HEK293 (cell line): ENCODE results near the gene ARF3.
A peak's percentile ranks its signal among the peaks of the same experiment; 100 is the strongest.

Experiments
- CTCF ChIA-PET: fragments of 350-600 bp; formaldehyde crosslinking; extraction: SDS; loops from one replicate; lab custom pipeline; 2021; ENCODE audit warnings: antibody characterized with exemption; lab: Yijun Ruan, JAX
- POLR2A ChIA-PET: fragments of 300-600 bp; formaldehyde crosslinking; extraction: SDS; loops from one replicate; lab custom pipeline; 2020; ENCODE audit warnings: antibody characterized with exemption, inconsistent platforms; lab: Yijun Ruan, JAX
- H3K27ac ChIP-seq: fragments of 200-500 bp; sonication (Bioruptor generic); 2 replicates; pipeline ENCODE4 v1.5.1; 2014; ENCODE audit warnings: low read depth, low read length, control low read depth, inconsistent platforms; ENCODE audit errors: extremely low read depth
- H3K36me3 ChIP-seq, 2 experiments: fragments of 200-500 bp in 1 of 2; sonication (Bioruptor generic) in 1 of 2; 1 replicate in 1 of 2; 2 replicates in 1 of 2; pipeline ENCODE4 v1.5.1; 2014 to 2017; ENCODE audit warnings: inconsistent platforms in 2 of 2, low read length in 2 of 2; ENCODE audit not compliant: control insufficient read depth in 2 of 2, insufficient read depth in 1 of 2
- H3K4me1 ChIP-seq: fragments of 200-500 bp; sonication (Bioruptor generic); 2 replicates; pipeline ENCODE4 v1.5.1; 2014; ENCODE audit warnings: mild to moderate bottlenecking, low read length, inconsistent platforms; ENCODE audit not compliant: control insufficient read depth, insufficient read depth
- H3K4me3 ChIP-seq: 2 replicates; pipeline ENCODE4 v1.5.1; 2011; ENCODE audit warnings: low read depth, mild to moderate bottlenecking, control low read depth, low read length, moderate library complexity
- H3K9me3 ChIP-seq: fragments of 200-500 bp; sonication (Bioruptor generic); 2 replicates; pipeline ENCODE4 v1.5.1; 2014; ENCODE audit warnings: low read depth, low read length, inconsistent platforms; ENCODE audit not compliant: control insufficient read depth, insufficient read depth
- CTCF ChIP-seq: fragments of 450-650 bp; formaldehyde crosslinking; IDR thresholded peaks from 2 replicates; pipeline ENCODE4 v1.5.1; 2016; ENCODE audit warnings: missing biosample characterization, missing genetic modification characterization
- EGR2 ChIP-seq: fragments of 450-650 bp; formaldehyde crosslinking; IDR thresholded peaks from 2 replicates; pipeline ENCODE4 v1.5.1; 2016; ENCODE audit warnings: low read depth, missing biosample characterization, missing genetic modification characterization
- GLIS1 ChIP-seq: fragments of 450-650 bp; formaldehyde crosslinking; IDR thresholded peaks from 2 replicates; pipeline ENCODE4 v1.5.1; 2016; ENCODE audit warnings: missing biosample characterization, missing genetic modification characterization
- RBAK ChIP-seq: fragments of 450-650 bp; formaldehyde crosslinking; IDR thresholded peaks from 2 replicates; pipeline ENCODE4 v1.5.1; 2016; ENCODE audit warnings: missing biosample characterization, missing genetic modification characterization
- SCRT2 ChIP-seq: fragments of 450-650 bp; formaldehyde crosslinking; IDR thresholded peaks from 2 replicates; pipeline ENCODE4 v1.5.1; 2016; ENCODE audit warnings: missing biosample characterization, missing genetic modification characterization
- ZBTB10 ChIP-seq: fragments of 450-650 bp; formaldehyde crosslinking; IDR thresholded peaks from 2 replicates; pipeline ENCODE4 v1.5.1; 2016; ENCODE audit warnings: missing biosample characterization, missing genetic modification characterization
- ZBTB17 ChIP-seq: fragments of 450-650 bp; formaldehyde crosslinking; IDR thresholded peaks from 2 replicates; pipeline ENCODE4 v1.5.1; 2016; ENCODE audit warnings: missing biosample characterization, missing genetic modification characterization
- ZBTB44 ChIP-seq: fragments of 450-650 bp; IDR thresholded peaks from 2 replicates; pipeline ENCODE4 v1.5.1; 2018; ENCODE audit warnings: missing biosample characterization, mild to moderate bottlenecking, missing genetic modification characterization
- ZBTB8A ChIP-seq: fragments of 450-650 bp; formaldehyde crosslinking; IDR thresholded peaks from 2 replicates; pipeline ENCODE4 v1.5.1; 2016; ENCODE audit warnings: missing biosample characterization, missing genetic modification characterization
- ZEB2 ChIP-seq: fragments of 450-650 bp; formaldehyde crosslinking; IDR thresholded peaks from 2 replicates; pipeline ENCODE4 v1.5.1; 2016; ENCODE audit warnings: missing biosample characterization, missing genetic modification characterization
- ZIC2 ChIP-seq: fragments of 450-650 bp; formaldehyde crosslinking; IDR thresholded peaks from 2 replicates; pipeline ENCODE4 v1.5.1; 2016; ENCODE audit warnings: missing biosample characterization, missing genetic modification characterization
- ZNF2 ChIP-seq: fragments of 450-650 bp; formaldehyde crosslinking; IDR thresholded peaks from 2 replicates; pipeline ENCODE4 v1.5.1; 2016; ENCODE audit warnings: missing biosample characterization, missing genetic modification characterization
- ZNF202 ChIP-seq: fragments of 450-650 bp; formaldehyde crosslinking; IDR thresholded peaks from 2 replicates; pipeline ENCODE4 v1.5.1; 2016; ENCODE audit warnings: missing biosample characterization, missing genetic modification characterization, borderline replicate concordance
- ZNF223 ChIP-seq: fragments of 450-650 bp; formaldehyde crosslinking; IDR thresholded peaks from 2 replicates; pipeline ENCODE4 v1.5.1; 2016; ENCODE audit warnings: missing biosample characterization, missing genetic modification characterization
- ZNF280C ChIP-seq: fragments of 450-650 bp; formaldehyde crosslinking; IDR thresholded peaks from 2 replicates; pipeline ENCODE4 v1.5.1; 2016; ENCODE audit warnings: missing biosample characterization, missing genetic modification characterization
- ZNF555 ChIP-seq: fragments of 450-650 bp; formaldehyde crosslinking; conservative IDR thresholded peaks from 2 replicates; pipeline ENCODE4 v1.5.1; 2017; ENCODE audit warnings: missing biosample characterization, mild to moderate bottlenecking, missing genetic modification characterization, inconsistent platforms
- ZNF558 ChIP-seq: fragments of 450-650 bp; formaldehyde crosslinking; IDR thresholded peaks from 2 replicates; pipeline ENCODE4 v1.5.1; 2016; ENCODE audit warnings: missing biosample characterization, missing genetic modification characterization
- ZNF624 ChIP-seq: fragments of 450-650 bp; formaldehyde crosslinking; IDR thresholded peaks from 2 replicates; pipeline ENCODE4 v1.5.1; 2017; ENCODE audit warnings: missing biosample characterization, missing genetic modification characterization
- ZNF629 ChIP-seq: fragments of 450-650 bp; formaldehyde crosslinking; IDR thresholded peaks from 2 replicates; pipeline ENCODE4 v1.5.1; 2017; ENCODE audit warnings: missing biosample characterization, missing genetic modification characterization
- ZNF658 ChIP-seq: fragments of 450-650 bp; formaldehyde crosslinking; IDR thresholded peaks from 2 replicates; pipeline ENCODE4; 2016; ENCODE audit warnings: missing biosample characterization, missing genetic modification characterization
- TF ChIP-seq, protein P1 (sequence below): fragments of 450-650 bp; formaldehyde crosslinking; IDR thresholded peaks from 2 replicates; pipeline ENCODE4 v1.5.1; 2016; ENCODE audit warnings: missing biosample characterization, missing genetic modification characterization
- TF ChIP-seq, protein P2 (sequence below): fragments of 450-650 bp; formaldehyde crosslinking; optimal IDR thresholded peaks from 2 replicates; pipeline ENCODE3; 2016; ENCODE audit warnings: missing biosample characterization, mild to moderate bottlenecking, missing genetic modification characterization

Gene ARF3

DNA sequence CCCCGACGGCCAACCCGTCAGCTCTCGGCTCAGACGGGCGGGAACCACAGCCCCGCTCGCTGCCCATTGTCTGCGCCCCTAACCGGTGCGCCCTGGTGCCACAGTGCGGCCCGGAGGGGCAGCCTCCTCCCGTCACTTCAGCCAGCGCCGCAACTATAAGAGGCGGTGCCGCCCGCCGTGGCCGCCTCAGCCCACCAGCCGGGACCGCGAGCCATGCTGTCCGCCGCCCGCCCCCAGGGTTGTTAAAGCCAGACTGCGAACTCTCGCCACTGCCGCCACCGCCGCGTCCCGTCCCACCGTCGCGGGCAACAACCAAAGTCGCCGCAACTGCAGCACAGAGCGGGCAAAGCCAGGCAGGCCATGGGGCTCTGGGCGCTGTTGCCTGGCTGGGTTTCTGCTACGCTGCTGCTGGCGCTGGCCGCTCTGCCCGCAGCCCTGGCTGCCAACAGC, 21.0 kb upstream of the ARF3 start, which contains the start of gene WNT1 (continued):
- TF ChIP-seq ZNF280C (tag by site-specific recombination): no peak
- TF ChIP-seq, protein P1, sequence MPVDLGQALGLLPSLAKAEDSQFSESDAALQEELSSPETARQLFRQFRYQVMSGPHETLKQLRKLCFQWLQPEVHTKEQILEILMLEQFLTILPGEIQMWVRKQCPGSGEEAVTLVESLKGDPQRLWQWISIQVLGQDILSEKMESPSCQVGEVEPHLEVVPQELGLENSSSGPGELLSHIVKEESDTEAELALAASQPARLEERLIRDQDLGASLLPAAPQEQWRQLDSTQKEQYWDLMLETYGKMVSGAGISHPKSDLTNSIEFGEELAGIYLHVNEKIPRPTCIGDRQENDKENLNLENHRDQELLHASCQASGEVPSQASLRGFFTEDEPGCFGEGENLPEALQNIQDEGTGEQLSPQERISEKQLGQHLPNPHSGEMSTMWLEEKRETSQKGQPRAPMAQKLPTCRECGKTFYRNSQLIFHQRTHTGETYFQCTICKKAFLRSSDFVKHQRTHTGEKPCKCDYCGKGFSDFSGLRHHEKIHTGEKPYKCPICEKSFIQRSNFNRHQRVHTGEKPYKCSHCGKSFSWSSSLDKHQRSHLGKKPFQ (tag by site-specific recombination): no peak
- TF ChIP-seq ZNF624 (tag by site-specific recombination): no peak
- TF ChIP-seq ZNF558 (tag by site-specific recombination): no peak
- TF ChIP-seq ZNF555 (tag by site-specific recombination): no peak
- no peak for TF ChIP-seq GLIS1 (tag by site-specific recombination)
- no peak for TF ChIP-seq ZNF202 (tag by site-specific recombination)

- H3K4me3 ChIP-seq: no peak overlapping the region
- H3K4me1 ChIP-seq: no peaks in the 10 kb centered on the region
- ChIA-PET POLR2A (interaction anchor here (1.0 to 1.1 kb wide), 2 partner anchors 20 to 112 kb away, joined by 3 read pairs; partner anchors contain the start of genes ARF3 and RND1), CTCF (interaction anchor here (0.5 to 6.0 kb wide), 33 partner anchors 11 to 1952 kb away, joined by 3 to 66 read pairs (median 5); partner anchors contain the start of genes ARF3, DDN, DDX23 and RND1)
- no peaks in the 10 kb centered on the region for H3K36me3 ChIP-seq
- no peaks in the 10 kb centered on the region for H3K9me3 ChIP-seq
- H3K27ac ChIP-seq: no peak overlapping the region
- TF ChIP-seq ZIC2 (tag by site-specific recombination): peak; percentile 15; the same call in 1 of the 2 replicates
- no peak for TF ChIP-seq ZNF658 (tag by site-specific recombination)
- TF ChIP-seq ZBTB10 (tag by site-specific recombination): peak; percentile 59; the same call in 1 of the 2 replicates
- TF ChIP-seq ZBTB8A (tag by site-specific recombination): 0 out of 2 replicates have a peak, but pooled peaks have one; percentile 21
- TF ChIP-seq, protein P2, sequence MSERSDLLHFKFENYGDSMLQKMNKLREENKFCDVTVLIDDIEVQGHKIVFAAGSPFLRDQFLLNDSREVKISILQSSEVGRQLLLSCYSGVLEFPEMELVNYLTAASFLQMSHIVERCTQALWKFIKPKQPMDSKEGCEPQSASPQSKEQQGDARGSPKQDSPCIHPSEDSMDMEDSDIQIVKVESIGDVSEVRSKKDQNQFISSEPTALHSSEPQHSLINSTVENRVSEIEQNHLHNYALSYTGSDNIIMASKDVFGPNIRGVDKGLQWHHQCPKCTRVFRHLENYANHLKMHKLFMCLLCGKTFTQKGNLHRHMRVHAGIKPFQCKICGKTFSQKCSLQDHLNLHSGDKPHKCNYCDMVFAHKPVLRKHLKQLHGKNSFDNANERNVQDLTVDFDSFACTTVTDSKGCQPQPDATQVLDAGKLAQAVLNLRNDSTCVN (tag by site-specific recombination): peak; percentile 23
- TF ChIP-seq CTCF: peak; percentile 81
- peak; percentile 10; the same call in 1 of the 2 replicates for TF ChIP-seq GLIS1 (tag by site-specific recombination)
- TF ChIP-seq RBAK (tag by site-specific recombination): no peak
- TF ChIP-seq ZNF629: 0 out of 2 replicates have a peak, but pooled peaks have one; percentile 25
- peak; percentile 23 for TF ChIP-seq EGR2 (tag by site-specific recombination)
- no peak for TF ChIP-seq ZBTB17 (tag by site-specific recombination)
- TF ChIP-seq ZNF223 (tag by site-specific recombination): no peak
- 0 out of 2 replicates have a peak, but pooled peaks have one; percentile 32 for TF ChIP-seq ZEB2 (tag by site-specific recombination)
- no peak for TF ChIP-seq ZBTB44 (tag by site-specific recombination)
- peak; percentile 91 for TF ChIP-seq SCRT2
- peak; percentile 90 for TF ChIP-seq ZNF2 (tag by site-specific recombination)
Observed at GRCh38 chr12:48977290-48978281, 20.3 kb upstream of the ARF3 start.
